HT-29 (cell line): ENCODE results near the gene PASD1. TPM values are rescaled to one million over a fixed set of nuclear protein-coding genes. Genes with fewer than 3 reads are reported as not detected.

ENCODE experiments used
- DNase-seq: peaks from one replicate; pipeline ENCODE4 v3.0.0-alpha.2; 2015; ENCODE audit warnings: low spot score
- total RNA-seq: library from RNA; depleted of rRNA; stranded (reverse); fragments of >200 nt; shearing (Covaris generic); gene quantifications from 2 replicates; pipeline ENCODE4 v1.2.3, GENCODE V29; 2014

The PASD1 gene
- total RNA-seq, 1 experiment from 2014 or later = not detected

GRCh38 chrX:151701071-151701470 lies 137.6 kb downstream of the PASD1 start:
- DNase-seq = no peak

GRCh38 chrX:151701531-151701930 lies 138.1 kb downstream of the PASD1 start:
- no peak for DNase-seq

GRCh38 chrX:151702026-151702714 lies 138.7 kb downstream of the PASD1 start:
- no peak for DNase-seq

GRCh38 chrX:151702741-151703340 lies 139.4 kb downstream of the PASD1 start:
- DNase-seq = no peak

DNA sequence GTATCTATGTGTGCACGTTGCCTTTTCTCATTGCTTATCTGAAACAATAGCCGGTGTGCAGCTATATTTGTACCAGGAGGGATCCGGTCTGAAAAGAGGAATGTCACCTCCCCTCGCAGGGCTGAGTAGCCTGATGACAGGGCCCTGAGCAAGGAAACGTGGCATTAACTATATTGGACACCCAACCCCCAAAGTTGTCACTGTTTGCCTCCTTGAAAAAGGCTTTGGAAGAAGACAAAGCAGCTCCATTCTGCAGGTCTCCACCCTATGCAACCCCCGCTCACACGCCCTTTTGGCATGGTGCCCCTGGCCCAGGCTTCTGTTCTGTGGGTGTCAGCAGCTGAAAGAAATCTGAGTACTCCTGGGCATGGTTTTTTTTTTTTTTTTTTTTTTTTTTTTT lies 140.0 kb downstream of the PASD1 start:
- DNase-seq = no peak

DNA sequence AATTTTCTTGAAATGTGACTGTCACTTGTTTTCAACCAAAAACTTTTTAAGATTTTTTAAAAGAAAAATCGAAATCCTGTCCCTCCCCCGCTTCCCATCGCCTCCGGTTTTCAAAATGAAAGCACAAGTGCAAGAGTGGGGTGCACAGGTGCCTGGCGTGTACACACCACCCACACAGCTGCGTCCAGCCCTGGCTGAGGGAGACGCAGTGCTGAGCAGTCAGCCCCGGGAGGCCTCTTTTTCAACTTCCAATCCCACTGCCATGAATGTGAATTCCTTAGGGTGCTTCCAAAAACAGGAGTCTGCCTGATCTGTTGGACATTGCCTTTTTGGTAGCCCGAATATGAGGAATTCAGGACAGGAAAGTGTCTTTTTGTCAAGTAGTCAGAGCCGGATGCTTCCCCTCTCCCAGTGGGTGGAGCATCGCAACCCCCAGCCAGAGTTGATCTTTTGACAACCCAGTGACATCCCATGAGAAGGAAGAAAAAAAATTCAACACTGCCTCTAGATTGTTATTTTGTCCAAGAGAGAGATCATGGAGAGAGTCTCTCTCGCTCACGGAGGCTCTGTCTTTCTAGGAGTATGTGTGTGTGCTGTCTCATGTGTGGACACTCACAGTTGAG lies 140.7 kb downstream of the PASD1 start:
- no peak for DNase-seq

GRCh38 chrX:151708821-151709220 lies 145.3 kb downstream of the PASD1 start:
- DNase-seq = no peak

GRCh38 chrX:151710457-151710856 lies 147.0 kb downstream of the PASD1 start:
- no peak for DNase-seq

DNA sequence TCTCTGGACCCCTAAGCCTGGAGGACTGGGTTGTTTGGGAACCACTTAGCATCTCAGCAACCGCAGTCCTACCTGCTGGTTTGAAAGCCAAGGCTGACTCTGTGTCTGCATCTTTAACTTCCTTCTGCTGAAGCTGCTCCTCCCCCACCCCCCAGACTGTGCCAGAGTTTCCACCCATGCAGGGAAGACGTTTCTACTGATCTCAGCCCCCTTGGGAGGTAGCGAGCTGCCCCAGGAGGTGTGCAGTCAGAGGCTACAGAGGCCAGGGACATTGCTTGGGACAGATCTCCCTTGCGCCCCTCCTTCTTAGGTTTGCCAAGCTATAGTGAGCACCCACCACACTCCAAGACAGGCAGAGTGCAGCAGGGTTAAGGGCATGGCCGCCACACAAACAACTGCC lies 147.7 kb downstream of the PASD1 start:
- DNase-seq = no peak

- no peak for DNase-seq
Measured at GRCh38 chrX:151711787-151712186, 148.3 kb downstream of the PASD1 start.

DNA sequence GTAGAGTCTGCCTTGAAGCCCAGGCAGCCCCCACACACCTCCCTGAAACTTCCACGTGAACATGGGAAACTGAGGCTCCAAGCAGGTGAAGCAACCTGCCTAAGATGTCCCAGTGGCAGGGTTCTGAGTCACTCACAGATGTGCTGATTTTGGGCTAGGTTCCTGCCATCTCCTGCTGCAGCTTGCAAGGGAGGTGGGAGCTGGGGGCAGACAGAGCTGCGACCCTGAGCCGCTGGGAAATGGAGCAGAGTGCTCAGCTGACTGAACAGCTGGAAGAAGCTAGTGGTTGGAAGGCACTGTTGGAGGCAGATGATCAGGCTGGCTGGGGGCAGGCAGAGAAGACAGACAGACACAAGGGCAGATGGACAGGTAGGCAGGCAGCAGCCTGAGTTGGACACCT lies 148.8 kb downstream of the PASD1 start:
- no peak for DNase-seq

DNA sequence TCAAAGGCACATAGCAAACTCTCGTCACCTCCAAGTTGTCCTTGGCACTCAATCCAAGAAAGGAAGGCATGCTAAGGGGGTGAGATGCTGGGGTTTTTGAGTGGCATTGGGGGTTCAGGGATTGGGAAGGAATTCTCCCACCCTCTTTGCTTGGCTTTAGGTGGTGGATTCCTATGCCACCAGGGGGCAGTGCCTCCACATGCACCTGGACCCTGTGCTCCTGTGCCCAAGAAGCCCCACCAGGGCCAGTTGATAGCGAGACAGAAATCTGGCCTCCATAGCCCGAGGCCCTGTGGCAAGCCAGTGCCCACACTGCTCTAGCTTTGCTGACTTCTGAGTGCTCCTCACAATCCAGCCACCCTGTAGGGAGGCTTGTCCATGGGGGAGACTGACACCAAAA lies 150.4 kb downstream of the PASD1 start:
- DNase-seq = peak; percentile 59

- no peak for DNase-seq
Measured at GRCh38 chrX:151714362-151714761, 150.9 kb downstream of the PASD1 start.

GRCh38 chrX:151715752-151716151 lies 152.3 kb downstream of the PASD1 start, which contains the start of gene FATE1:
FATE1 (plus strand) TSS chrX:151716035; CDS start chrX:151716120, 85 bp downstream.
- DNase-seq = no peak

DNA sequence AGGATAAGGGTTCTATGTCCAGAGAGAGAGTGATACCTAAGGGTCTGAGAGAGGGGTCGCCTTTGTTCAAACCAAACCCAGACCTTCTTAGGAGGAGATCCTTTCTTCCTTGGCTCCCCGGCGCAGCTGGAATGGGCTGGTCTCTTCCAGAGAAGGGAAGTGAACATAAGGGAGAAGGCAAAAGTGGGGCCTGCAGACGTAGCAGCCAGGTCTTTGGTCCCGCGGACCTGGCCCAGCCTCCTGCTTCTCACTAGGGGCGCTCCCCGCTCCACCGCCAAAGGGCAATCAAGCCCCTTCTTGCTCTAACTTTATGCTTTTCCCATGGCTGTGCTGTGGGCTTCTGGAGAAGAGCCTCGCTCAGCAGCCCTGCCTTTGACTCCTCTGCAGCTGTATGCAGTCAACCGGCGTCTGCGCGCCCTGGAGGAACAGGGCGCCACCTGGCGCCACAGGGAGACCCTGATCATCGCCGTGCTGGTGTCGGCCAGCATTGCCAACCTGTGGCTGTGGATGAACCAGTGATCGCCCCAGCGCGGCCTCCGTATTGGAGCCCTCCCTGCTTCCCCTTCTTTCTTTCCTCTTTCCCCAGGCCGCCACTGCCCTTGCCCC lies 158.9 kb downstream of the PASD1 start:
- DNase-seq = peak; percentile 66

DNA sequence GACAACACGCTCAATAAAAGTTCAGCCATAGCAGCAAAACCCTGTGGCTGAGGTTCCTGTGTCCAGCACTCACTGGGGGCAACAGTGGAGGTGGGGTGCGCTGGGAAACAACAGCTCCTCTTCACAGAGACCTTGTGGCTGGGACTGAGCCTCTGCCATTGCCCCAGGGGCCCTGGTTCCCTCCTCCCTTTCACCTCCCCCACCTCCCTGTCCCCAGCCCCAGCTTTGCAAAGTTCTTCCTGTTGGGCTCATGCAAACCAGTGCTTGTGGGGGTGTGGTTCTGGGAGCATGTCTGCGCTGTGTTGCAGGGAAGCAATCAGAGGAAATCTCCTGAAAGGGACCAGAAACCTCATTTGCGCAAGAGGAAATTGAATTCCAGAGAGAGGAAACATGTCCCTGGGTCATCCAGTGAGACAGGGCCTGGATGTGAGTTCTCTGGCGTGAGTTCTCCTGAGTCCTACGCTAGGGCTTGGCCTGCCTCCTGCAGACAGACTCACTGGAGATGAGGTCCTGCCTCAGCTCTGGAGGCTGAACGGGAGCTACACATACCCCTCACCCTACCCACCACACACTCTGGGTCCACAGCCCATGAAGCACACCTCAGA lies 159.8 kb downstream of the PASD1 start:
- no peak for DNase-seq

DNA sequence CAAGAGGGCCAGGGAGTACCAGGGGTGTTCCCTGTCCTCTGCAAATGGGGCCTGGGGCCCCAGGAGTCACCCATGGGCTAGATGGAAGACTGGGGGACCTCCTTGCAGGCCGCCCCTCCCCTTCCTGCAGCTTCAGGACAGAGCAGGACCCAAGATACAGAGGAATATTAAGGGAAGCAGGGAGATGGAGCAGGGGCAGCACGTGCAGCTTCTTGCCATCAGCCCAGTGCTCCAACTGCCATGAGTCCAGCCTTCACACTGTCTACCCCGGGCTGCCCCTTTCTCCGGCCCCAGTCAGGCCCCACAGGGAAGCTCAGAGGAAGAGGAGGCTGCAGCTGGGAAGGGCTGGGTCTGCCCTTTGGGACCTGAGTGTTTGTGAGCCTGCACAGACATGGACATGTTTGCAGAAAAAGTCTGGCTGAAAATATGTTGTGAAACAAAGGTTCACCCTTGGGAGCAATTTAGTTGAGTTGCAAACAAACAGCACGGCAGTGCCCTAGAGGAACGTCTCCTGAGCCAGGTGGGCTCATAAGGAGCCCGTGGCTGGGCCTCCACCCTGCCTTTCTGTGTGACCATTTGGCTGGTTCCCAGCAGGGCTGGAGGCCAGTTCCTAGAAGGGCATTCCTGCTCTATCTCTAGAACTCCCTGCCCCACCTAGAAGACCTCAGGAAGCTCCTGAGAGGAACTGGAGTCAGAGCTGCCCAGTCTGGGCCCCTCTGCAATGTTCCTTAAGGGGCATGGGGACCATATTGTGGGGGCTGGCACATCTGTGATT lies 161.3 kb downstream of the PASD1 start:
- DNase-seq = no peak

- DNase-seq = no peak
Measured at GRCh38 chrX:151725338-151725614, 161.8 kb downstream of the PASD1 start.
